H9 (cell line): ENCODE results near the gene SNTN. TPM values are rescaled to one million over a fixed set of nuclear protein-coding genes. Genes with fewer than 3 reads are reported as not detected.

Experiments
- DNase-seq: peaks from one replicate; pipeline ENCODE4 v3.0.0-alpha.2; 2017
- H2AFZ ChIP-seq: one replicate; pipeline ENCODE4 v1.6.1; 2013; ENCODE audit warnings: mild to moderate bottlenecking, low read length, control low read depth, moderate library complexity
- H2AK5ac ChIP-seq: 2 replicates; pipeline ENCODE4 v1.6.1; 2013; ENCODE audit warnings: low read length, control low read depth, mixed read lengths; ENCODE audit not compliant: insufficient read length
- H2BK120ac ChIP-seq: one replicate; pipeline ENCODE4 v1.6.1; 2013; ENCODE audit warnings: low read depth, mild to moderate bottlenecking, low read length, control low read depth, inconsistent platforms; ENCODE audit not compliant: poor library complexity, severe bottlenecking
- H2BK12ac ChIP-seq: 2 replicates; pipeline ENCODE4 v1.6.1; 2013; ENCODE audit warnings: low read length, control low read depth, mixed read lengths, low read depth; ENCODE audit not compliant: insufficient read length
- H2BK15ac ChIP-seq: 2 replicates; pipeline ENCODE4 v1.6.1; 2013; ENCODE audit warnings: low read depth, low read length, control low read depth
- H2BK20ac ChIP-seq: one replicate; pipeline ENCODE4 v1.6.1; 2013; ENCODE audit warnings: low read depth, mild to moderate bottlenecking, low read length, control low read depth, inconsistent platforms; ENCODE audit not compliant: poor library complexity, severe bottlenecking
- H2BK5ac ChIP-seq: 2 replicates; pipeline ENCODE4 v1.6.1; 2013; ENCODE audit warnings: low read length, control low read depth, mixed read lengths; ENCODE audit not compliant: insufficient read length
- H3K14ac ChIP-seq: 2 replicates; pipeline ENCODE4 v1.6.1; 2013; ENCODE audit warnings: low read length, control low read depth; ENCODE audit not compliant: insufficient read depth
- H3K18ac ChIP-seq: 2 replicates; pipeline ENCODE4 v1.6.1; 2013; ENCODE audit warnings: low read depth, mild to moderate bottlenecking, mixed read lengths, low read length, control low read depth; ENCODE audit not compliant: insufficient read length
- H3K23ac ChIP-seq: 2 replicates; pipeline ENCODE4 v1.6.1; 2013; ENCODE audit warnings: low read length, control low read depth, mixed read lengths, low read depth; ENCODE audit not compliant: insufficient read length
- H3K23me2 ChIP-seq: 2 replicates; pipeline ENCODE4 v1.6.1; 2013; ENCODE audit warnings: low read depth, mild to moderate bottlenecking, mixed read lengths, low read length, control low read depth; ENCODE audit not compliant: insufficient read length, poor library complexity, severe bottlenecking
- H3K27ac ChIP-seq: 2 replicates; pipeline ENCODE4 v1.5.1; 2013; ENCODE audit warnings: low read length, control low read depth, mixed read lengths, low read depth; ENCODE audit not compliant: insufficient read length
- H3K27me3 ChIP-seq: 2 replicates; pipeline ENCODE4 v1.6.1; 2013; ENCODE audit warnings: low read length, control low read depth, inconsistent platforms; ENCODE audit not compliant: insufficient read depth
- H3K4ac ChIP-seq: 2 replicates; pipeline ENCODE4 v1.6.1; 2013; ENCODE audit warnings: low read depth, mild to moderate bottlenecking, control low read depth, inconsistent platforms, low read length, moderate library complexity
- H3K4me1 ChIP-seq: 2 replicates; pipeline ENCODE4 v1.6.1; 2013; ENCODE audit warnings: low read length, control low read depth, inconsistent platforms; ENCODE audit not compliant: insufficient read depth
- H3K4me2 ChIP-seq: 2 replicates; pipeline ENCODE4 v1.6.1; 2013; ENCODE audit warnings: low read length, control low read depth, mixed read lengths; ENCODE audit not compliant: insufficient read length, insufficient read depth
- H3K56ac ChIP-seq: 2 replicates; pipeline ENCODE4 v1.6.1; 2013; ENCODE audit warnings: low read depth, mild to moderate bottlenecking, mixed read lengths, low read length, control low read depth; ENCODE audit not compliant: insufficient read length
- H3K79me1 ChIP-seq: 2 replicates; pipeline ENCODE4 v1.6.1; 2013; ENCODE audit warnings: low read depth, mild to moderate bottlenecking, moderate library complexity, low read length, control low read depth, inconsistent platforms; ENCODE audit not compliant: insufficient read depth, poor library complexity, severe bottlenecking
- H3K79me2 ChIP-seq: 2 replicates; pipeline ENCODE4 v1.6.1; 2013; ENCODE audit warnings: low read length, control low read depth, inconsistent platforms; ENCODE audit not compliant: insufficient read depth
- H3K9ac ChIP-seq: 2 replicates; pipeline ENCODE4 v1.6.1; 2013; ENCODE audit warnings: low read length, control low read depth, mixed read lengths; ENCODE audit not compliant: insufficient read length; ENCODE audit errors: extremely low read depth
- H3K9me3 ChIP-seq: one replicate; pipeline ENCODE4 v1.6.1; 2013; ENCODE audit warnings: low read depth, low read length, inconsistent platforms; ENCODE audit not compliant: control insufficient read depth
- H3T11ph ChIP-seq: one replicate; pipeline ENCODE4 v1.6.1; 2013; ENCODE audit warnings: mild to moderate bottlenecking, low read length, control low read depth, inconsistent platforms
- H4K20me1 ChIP-seq: one replicate; pipeline ENCODE4 v1.6.1; 2013; ENCODE audit not compliant: control insufficient read depth, insufficient read length, insufficient read depth
- H4K5ac ChIP-seq: 2 replicates; pipeline ENCODE4 v1.6.1; 2013; ENCODE audit warnings: low read depth, mild to moderate bottlenecking, mixed read lengths, low read length, control low read depth; ENCODE audit not compliant: insufficient read length
- H4K8ac ChIP-seq: replicated peaks from 2 replicates; pipeline ENCODE4 v1.6.1; 2013; ENCODE audit warnings: low read length, control low read depth, mixed read lengths, low read depth; ENCODE audit not compliant: insufficient read length
- H4K91ac ChIP-seq: 2 replicates; pipeline ENCODE4 v1.6.1; 2013; ENCODE audit warnings: low read depth, mild to moderate bottlenecking, moderate library complexity, mixed read lengths, low read length, control low read depth; ENCODE audit not compliant: insufficient read length
- H3K27ac Mint-ChIP-seq, 3 experiments: 2 replicates in 2 of 3; 3 replicates in 1 of 3; pipeline ENCODE4 v1.8.0; 2020 to 2021; ENCODE audit warnings: mixed read lengths in 3 of 3, mild to moderate bottlenecking in 1 of 3, moderate library complexity in 1 of 3
- H3K27me3 Mint-ChIP-seq: 2 replicates; pipeline ENCODE4 v1.8.0; 2021; ENCODE audit warnings: low read depth, mild to moderate bottlenecking, moderate library complexity, mixed read lengths
- H3K36me3 Mint-ChIP-seq, 3 experiments: 2 replicates in 2 of 3; 3 replicates in 1 of 3; pipeline ENCODE4 v1.8.0; 2020 to 2021; ENCODE audit warnings: low read depth in 3 of 3, mixed read lengths in 3 of 3; ENCODE audit not compliant: insufficient read depth in 1 of 3
- H3K4me1 Mint-ChIP-seq, 2 experiments: 2 replicates each; pipeline ENCODE4 v1.8.0; 2020; ENCODE audit warnings: mixed read lengths in 2 of 2
- H3K4me3 Mint-ChIP-seq, 2 experiments: 2 replicates in 1 of 2; 3 replicates in 1 of 2; pipeline ENCODE4 v1.8.0; 2020 to 2021; ENCODE audit warnings: mild to moderate bottlenecking in 2 of 2, mixed read lengths in 2 of 2, moderate library complexity in 1 of 2
- H3K9me3 Mint-ChIP-seq, 2 experiments: 2 replicates in 1 of 2; 3 replicates in 1 of 2; pipeline ENCODE4 v1.8.0; 2020; ENCODE audit warnings: mild to moderate bottlenecking in 2 of 2, mixed read lengths in 2 of 2, moderate library complexity in 1 of 2
- CTCF ChIP-seq: fragments of 200-600 bp; sonication (generic); conservative IDR thresholded peaks from 3 replicates; pipeline ENCODE4 v1.8.0; 2021; ENCODE audit warnings: antibody characterized with exemption, mild to moderate bottlenecking
- WGBS: extraction: QIAGEN DNeasy Blood & Tissue Kit; methylation state at CpG from one replicate; pipeline ENCODE4 v1.1.7; 2013; ENCODE audit warnings: missing lambda C conversion rate, low lambda C conversion rate, mixed read lengths; ENCODE audit not compliant: insufficient read length; ENCODE audit errors: extremely low coverage; 5-methylcytosine and 5-hydroxymethylcytosine counted together
- total RNA-seq: library from RNA; stranded (reverse); gene quantifications from 2 replicates; pipeline ENCODE4 v1.2.1, GENCODE V29; 2021

Gene SNTN
- total RNA-seq, 1 experiment from 2014 or later, result not detected

- no peaks in the 10 kb centered on the region; the same call in 1 of the 2 replicates for H3K27me3 Mint-ChIP-seq
- Histone ChIP-seq H3K18ac (no peak overlapping the region), H2BK15ac (no peak overlapping the region), H2BK12ac (no peak overlapping the region), H3K79me2 (no peaks in the 10 kb centered on the region), H3K56ac (no peak overlapping the region), H2BK20ac (no peak overlapping the region), H4K20me1 (no peaks in the 10 kb centered on the region), H3K14ac (no peak overlapping the region), H3K4me2 (no peak overlapping the region), H3K4ac (no peak overlapping the region), H4K8ac (no peak overlapping the region), H2AFZ (no peak overlapping the region), H2BK5ac (no peak overlapping the region), H4K91ac (no peak overlapping the region), H3K9me3 (no peaks in the 10 kb centered on the region), H3K27ac (no peak overlapping the region), H4K5ac (no peak overlapping the region), H3T11ph (no peak overlapping the region), H3K23me2 (no peaks in the 10 kb centered on the region), H2BK120ac (no peak overlapping the region), H3K4me1 (no peaks in the 10 kb centered on the region; the same call in 1 of the 2 replicates), H3K9ac (no peak overlapping the region), H2AK5ac (no peak overlapping the region), H3K27me3 (no peaks in the 10 kb centered on the region), H3K23ac (no peak overlapping the region), H3K79me1 (no peaks in the 10 kb centered on the region)
- DNase-seq, result no peak
- H3K36me3 Mint-ChIP-seq, result no peaks in the 10 kb centered on the region
- no peak overlapping the region for H3K27ac Mint-ChIP-seq
- TF ChIP-seq CTCF, result no peak
- peaks cover 5 to 11% of the 10 kb centered on the region in 2 experiments; a peak in 3 of 4 replicates for H3K4me1 Mint-ChIP-seq
- WGBS, result no CpG with 5 or more reads among the region's 4 CpGs
- H3K4me3 Mint-ChIP-seq, result no peak overlapping the region
- H3K9me3 Mint-ChIP-seq, result no peaks in the 10 kb centered on the region
Observed at GRCh38 chr3:63662011-63662410, 9.5 kb downstream of the SNTN start.
